Measurements from ENCODE around the gene SENP1.

GRCh38 chr12:48044396-48044795 is 61.5 kb downstream of the SENP1 start:
- TF ChIP-seq POLR2A (IDR thresholded peaks at IDR 0.05; ENCODE audit: low read depth, low read length) (no peak), EZH2 (IDR thresholded peaks at IDR 0.05; ENCODE audit: borderline replicate concordance, low read depth, low read length, severe bottlenecking) (no peak)
